Upper lobe of left lung (tissue), 4 donors: ENCODE measurements around the gene GABRA1.

Source experiments
- CTCF ChIP-seq, 6 experiments: fragments of 450-650 bp in 4 of 6; fragments of 200-600 bp in 2 of 6; sonication (generic) in 2 of 6; IDR thresholded peaks; one replicate each; pipeline ENCODE4 v1.5.1; 2016 to 2019; ENCODE audit warnings: antibody characterized with exemption in 6 of 6
- EP300 ChIP-seq, 4 donors: sonication (generic); formaldehyde crosslinking; IDR thresholded peaks; one replicate each; pipeline ENCODE4 v1.5.1; 2017; ENCODE audit warnings: antibody characterized with exemption in 4 of 4, control low read depth in 2 of 4
- POLR2A ChIP-seq, 4 donors: fragments of 450-650 bp; IDR thresholded peaks; one replicate each; pipeline ENCODE4 v1.5.1; 2016 to 2017; ENCODE audit warnings: antibody characterized with exemption in 4 of 4, mild to moderate bottlenecking in 2 of 4
- POLR2AphosphoS5 ChIP-seq, 2 donors: sonication (generic); formaldehyde crosslinking; IDR thresholded peaks; one replicate each; pipeline ENCODE4 v1.5.1; 2017; ENCODE audit warnings: antibody characterized with exemption in 2 of 2

GRCh38 chr5:161857358-161857757 lies 9.4 kb downstream of the GABRA1 start:
- no peak for TF ChIP-seq CTCF (IDR thresholded peaks at IDR 0.05)
- TF ChIP-seq POLR2A (IDR thresholded peaks at IDR 0.05), result no peak
- TF ChIP-seq EP300 (IDR thresholded peaks at IDR 0.05), result no peak
- no peak for TF ChIP-seq POLR2AphosphoS5 (IDR thresholded peaks at IDR 0.05)
